Activated CD8-positive, alpha-beta memory T cell treated with anti-CD3 and anti-CD28 coated beads, Interleukin-2, amount 50 U/mL, for 24 hours (primary cell): ENCODE measurements around the gene NEGR1.

ENCODE experiments used
- DNase-seq: peaks from one replicate; pipeline ENCODE4 v3.0.0-alpha.2; 2020; ENCODE audit errors: extremely low read depth

NEGR1 gene

GRCh38 chr1:72230746-72231145, 51.6 kb downstream of the NEGR1 start:
- no peak for DNase-seq

DNA sequence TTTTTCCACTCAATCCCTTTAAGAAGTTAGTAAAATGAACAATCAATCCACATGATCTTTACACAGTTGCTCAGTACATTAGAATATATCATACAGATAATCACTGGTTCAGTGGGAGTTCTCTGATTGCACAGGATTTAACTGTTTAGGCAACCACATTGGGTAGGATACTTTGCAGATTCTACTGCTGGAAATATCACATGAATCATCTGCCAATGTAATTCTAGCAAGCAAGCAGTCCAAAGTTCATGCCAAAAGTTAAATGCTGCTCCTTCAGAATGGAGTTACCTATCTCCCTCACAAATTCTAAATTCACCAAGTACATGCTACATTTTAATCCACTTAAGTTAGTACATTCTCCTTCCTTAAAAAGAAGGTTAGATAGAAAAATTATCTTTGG, 52.4 kb downstream of the NEGR1 start:
- DNase-seq = no peak

DNA sequence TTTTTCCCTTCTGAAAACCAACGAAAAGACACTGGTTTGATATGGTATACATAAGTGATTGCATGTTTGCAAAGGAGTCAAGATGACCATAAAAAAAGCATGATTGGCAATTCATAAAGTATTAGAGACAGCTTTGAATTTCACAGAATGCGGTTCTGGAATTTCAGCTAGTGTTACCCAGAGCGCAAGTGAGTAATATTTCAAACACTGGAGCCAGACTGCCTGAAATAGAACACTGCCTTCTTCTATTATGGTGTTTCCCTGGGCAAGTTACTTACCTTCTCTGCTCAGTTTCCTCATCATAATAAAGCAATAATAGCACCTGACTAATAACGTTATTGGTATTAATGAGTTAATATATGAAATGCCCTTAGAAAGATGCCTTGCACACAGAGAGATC, 54.7 kb downstream of the NEGR1 start:
- no peak for DNase-seq

DNA sequence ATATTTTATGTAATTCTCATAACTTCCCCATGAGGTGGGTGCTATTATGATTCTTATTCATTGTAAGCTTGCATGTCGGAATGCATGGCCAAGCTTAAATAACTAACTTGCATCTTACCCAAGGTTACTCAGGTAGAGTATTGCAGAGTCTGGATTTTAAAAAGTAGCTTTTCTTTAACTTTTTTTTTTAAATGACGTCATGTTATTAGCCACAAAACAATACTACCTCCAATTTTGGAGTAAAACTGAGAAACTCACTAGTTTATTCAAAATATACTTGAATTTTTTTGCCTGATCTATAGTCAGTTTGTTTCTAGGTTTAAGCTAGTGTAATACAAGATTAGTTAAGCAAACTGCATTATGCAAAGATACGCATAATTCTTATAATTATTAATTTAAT, 57.8 kb downstream of the NEGR1 start:
- DNase-seq = no peak

- DNase-seq = no peak
These were observed 60.5 kb downstream of the NEGR1 start for GRCh38 chr1:72221811-72222210.

DNA sequence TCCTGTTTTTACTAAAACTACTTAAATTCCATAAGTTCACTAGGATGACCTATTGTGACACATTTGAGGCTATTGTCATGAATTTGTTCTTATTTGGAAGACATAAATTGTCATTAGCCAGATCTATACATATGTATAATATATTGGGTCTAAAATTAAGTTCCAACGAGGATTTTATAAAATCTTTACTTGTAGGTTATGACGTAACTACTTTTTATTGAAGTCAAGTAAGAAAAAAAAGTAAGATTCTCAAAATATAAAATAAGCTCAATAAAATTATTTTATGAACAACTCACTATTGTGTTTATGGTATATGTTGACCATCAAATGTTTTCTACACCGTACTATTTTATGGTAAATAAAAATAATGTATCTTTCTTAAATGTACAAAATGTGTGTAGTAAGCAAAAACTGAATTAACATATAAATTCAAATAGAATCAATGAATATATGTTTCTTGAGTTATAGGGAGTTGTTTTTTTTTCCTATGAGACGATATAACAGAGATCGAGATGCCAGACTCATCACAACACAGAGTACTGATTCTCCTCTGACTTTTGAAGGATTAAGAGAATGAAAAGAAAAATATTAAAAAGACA, 64.1 kb downstream of the NEGR1 start:
- DNase-seq = no peak

GRCh38 chr1:72207059-72207458, 75.3 kb downstream of the NEGR1 start:
- no peak for DNase-seq

- DNase-seq = no peak
These were observed 79.6 kb downstream of the NEGR1 start for GRCh38 chr1:72202761-72203160.

DNA sequence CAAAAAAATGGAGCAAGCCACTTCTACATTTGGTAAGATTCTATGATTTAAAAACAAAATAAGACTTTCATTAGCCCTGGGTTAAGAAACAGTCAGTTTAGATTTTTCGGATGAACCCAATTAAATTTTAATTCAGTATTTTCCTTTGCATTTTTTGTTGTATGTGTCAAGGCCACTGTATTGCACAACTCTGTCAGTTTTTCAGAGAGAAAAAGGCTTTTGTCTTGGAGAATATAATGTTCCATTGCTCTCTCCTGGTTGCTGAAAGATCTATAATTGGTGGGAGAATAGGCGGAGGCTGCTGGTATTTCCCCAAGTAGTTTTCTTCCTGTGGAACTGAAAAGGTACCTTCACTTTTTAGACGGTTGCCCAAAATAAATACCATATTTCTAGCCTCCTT, 84.6 kb downstream of the NEGR1 start:
- DNase-seq = no peak

GRCh38 chr1:72186733-72187307, 95.5 kb downstream of the NEGR1 start:
- no peak for DNase-seq

GRCh38 chr1:72184099-72184701, 98.1 kb downstream of the NEGR1 start:
- no peak for DNase-seq

- DNase-seq = no peak
These were observed 99.5 kb downstream of the NEGR1 start for GRCh38 chr1:72182859-72183258.

- no peak for DNase-seq
These were observed 104.1 kb downstream of the NEGR1 start for GRCh38 chr1:72178266-72178665.

GRCh38 chr1:72177711-72178110, 104.6 kb downstream of the NEGR1 start:
- no peak for DNase-seq

DNA sequence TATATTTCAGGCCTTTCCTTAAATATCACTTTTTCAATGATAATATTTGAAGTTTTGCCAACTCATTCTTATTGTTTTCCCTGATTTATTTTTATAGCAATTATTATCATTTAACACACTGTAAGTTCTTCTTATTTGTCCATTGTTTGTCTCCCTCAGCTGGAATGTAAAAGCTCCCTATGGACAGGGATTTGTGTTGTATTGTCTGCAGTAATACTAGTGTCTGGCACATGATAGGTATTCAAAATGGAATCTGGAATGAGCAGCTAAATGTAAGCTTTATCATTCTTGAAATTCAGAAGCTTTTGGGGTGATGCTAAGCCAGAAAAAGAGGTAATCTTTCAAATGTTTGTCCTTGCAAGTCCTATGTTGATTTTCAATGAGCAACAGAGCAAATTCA, 112.1 kb downstream of the NEGR1 start:
- DNase-seq = no peak

DNA sequence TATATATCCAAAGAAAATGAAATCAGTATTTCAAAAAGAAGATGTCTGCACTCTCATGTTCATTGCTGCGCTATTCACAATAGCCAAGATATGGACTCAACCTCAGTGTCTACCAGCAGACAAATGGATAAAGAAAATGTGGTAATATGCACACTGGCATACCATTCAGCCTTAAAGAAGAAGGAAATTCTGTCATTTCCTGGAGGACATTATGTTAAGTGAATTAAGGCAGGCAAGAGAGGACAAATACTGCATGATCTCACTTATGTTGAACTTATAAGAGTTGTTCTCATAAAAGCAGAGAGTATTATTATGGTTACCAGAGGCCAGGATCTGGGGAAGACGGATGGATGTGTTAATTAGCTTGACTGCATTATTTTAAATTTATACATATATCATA, 115.9 kb downstream of the NEGR1 start:
- DNase-seq = no peak

DNA sequence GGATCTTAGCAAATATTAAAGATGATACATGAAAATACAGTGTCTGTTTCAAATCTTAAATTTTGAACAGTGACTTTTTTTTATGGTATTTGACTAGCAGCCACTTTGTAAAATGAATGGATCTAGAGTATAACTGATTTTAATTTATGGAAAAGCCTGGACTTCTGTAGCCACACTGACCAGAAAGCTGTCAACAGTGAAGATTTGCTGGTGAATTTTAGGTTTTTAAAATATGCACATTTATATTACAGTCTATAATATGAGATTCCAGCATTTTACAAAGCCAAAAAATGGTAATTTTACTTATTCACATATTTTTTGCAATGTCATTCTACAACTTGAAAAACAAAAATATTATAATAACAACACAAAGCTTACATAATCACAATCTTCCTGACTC, 131.8 kb downstream of the NEGR1 start:
- DNase-seq = no peak

DNA sequence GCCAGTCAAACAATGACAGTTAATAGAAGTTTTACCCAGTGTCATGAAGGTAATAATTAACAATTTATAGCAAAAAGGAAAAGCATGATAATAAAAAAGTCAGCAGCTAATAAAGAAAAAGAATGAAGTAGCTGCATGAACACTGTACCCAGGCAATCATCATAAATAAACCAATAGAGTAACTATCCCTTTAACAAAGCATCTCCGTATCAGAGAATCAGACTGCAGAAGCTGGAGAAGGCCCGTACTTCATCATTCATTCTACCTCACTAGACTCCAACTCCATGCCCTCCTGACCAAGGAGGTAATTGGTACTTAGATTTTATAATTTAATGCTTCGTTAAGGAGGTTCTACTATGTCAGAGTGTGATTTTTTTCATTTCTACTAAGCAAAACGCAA, 140.5 kb downstream of the NEGR1 start:
- DNase-seq = no peak

- no peak for DNase-seq
These were observed 142.1 kb downstream of the NEGR1 start for GRCh38 chr1:72140222-72140621.

GRCh38 chr1:72137656-72138055, 144.7 kb downstream of the NEGR1 start:
- no peak for DNase-seq

GRCh38 chr1:72129869-72130268, 152.5 kb downstream of the NEGR1 start:
- no peak for DNase-seq

DNA sequence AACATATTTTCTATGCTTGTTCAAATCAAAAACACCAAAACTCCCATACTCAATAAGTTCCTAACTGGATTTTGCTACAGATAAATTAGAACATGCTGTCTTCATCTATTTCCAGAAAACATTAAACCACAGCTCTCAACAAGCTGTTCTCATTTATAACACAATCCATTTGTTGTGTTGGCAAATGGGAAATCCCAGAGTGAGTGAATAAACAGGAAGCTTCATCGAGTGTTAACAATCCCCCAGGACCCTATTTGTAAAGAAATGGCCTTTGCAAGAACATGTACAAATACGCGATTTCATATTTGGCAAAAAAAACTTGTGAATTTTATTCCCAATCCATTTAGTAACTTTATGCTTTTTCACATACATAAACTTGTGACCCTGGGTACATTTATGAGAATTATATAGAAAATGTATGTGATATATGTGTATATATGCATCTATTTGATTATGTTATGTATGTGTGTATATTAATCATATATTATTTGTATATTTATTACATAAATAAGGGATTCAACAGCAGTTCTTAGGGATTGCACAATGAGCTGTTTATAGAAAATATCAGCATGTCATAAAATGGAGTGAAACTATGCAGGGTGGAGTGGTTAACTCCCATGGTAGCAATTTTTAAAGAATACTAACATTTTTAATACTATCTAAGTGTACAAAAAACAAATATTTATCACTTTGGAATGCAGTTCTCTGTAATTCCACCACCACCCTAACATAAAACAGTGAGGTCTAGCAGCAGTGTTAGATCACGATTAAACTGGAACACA, 160.0 kb downstream of the NEGR1 start:
- DNase-seq = no peak

- no peak for DNase-seq
These were observed 162.8 kb downstream of the NEGR1 start for GRCh38 chr1:72119491-72119890.
